K562 (cell line): ENCODE results near the gene TRABD. TPM values are rescaled to one million over a fixed set of nuclear protein-coding genes. Genes with fewer than 3 reads are reported as not detected.

Source experiments
- CBX3 ChIP-seq, 2 experiments: IDR thresholded peaks; 1 replicate in 1 of 2; 2 replicates in 1 of 2; pipeline ENCODE4 v1.6.1; 2012; ENCODE audit warnings: inconsistent platforms in 2 of 2, low read length in 2 of 2, borderline replicate concordance in 1 of 2, control low read depth in 1 of 2
- CHD1 ChIP-seq: fragments of 200-600 bp; sonication (generic); IDR thresholded peaks from one replicate; pipeline ENCODE4 v1.6.1; 2012; ENCODE audit warnings: mild to moderate bottlenecking, moderate library complexity, low read length, inconsistent platforms
- EZH2 ChIP-seq: IDR thresholded peaks from 2 replicates; pipeline ENCODE4 v1.6.1; 2012; ENCODE audit warnings: low read depth, mild to moderate bottlenecking, inconsistent platforms, low read length, borderline replicate concordance
- FUS ChIP-seq: fragments of 200-400 bp; formaldehyde crosslinking; optimal IDR thresholded peaks from 2 replicates; pipeline ENCODE3; 2017; ENCODE audit warnings: low read depth, low read length
- IRF9 ChIP-seq: fragments of 450-650 bp; IDR thresholded peaks from 2 replicates; pipeline ENCODE4 v1.6.1; 2016; ENCODE audit warnings: missing biosample characterization, missing genetic modification characterization
- KLF6 ChIP-seq: fragments of 250-450 bp; sonication (Bioruptor Pico); IDR thresholded peaks from 2 replicates; pipeline ENCODE4 v1.4.0; 2020; ENCODE audit warnings: mild to moderate bottlenecking, moderate library complexity, borderline replicate concordance
- L3MBTL2 ChIP-seq: fragments of 450-650 bp; IDR thresholded peaks from 2 replicates; pipeline ENCODE4 v1.6.1; 2016; ENCODE audit warnings: mild to moderate bottlenecking, moderate library complexity
- MAFG ChIP-seq: fragments of 450-650 bp; conservative IDR thresholded peaks from 2 replicates; pipeline ENCODE4 v1.6.1; 2016; ENCODE audit warnings: missing genetic modification characterization, missing compliant biosample characterization
- MBD1 ChIP-seq: fragments of 250-450 bp; sonication (Bioruptor Pico); IDR thresholded peaks from 2 replicates; pipeline ENCODE4 v1.8.0; 2022; ENCODE audit warnings: inconsistent platforms
- MECOM ChIP-seq: fragments of 250-450 bp; sonication (Bioruptor Pico); IDR thresholded peaks from 2 replicates; pipeline ENCODE4 v1.8.0; 2022; ENCODE audit warnings: inconsistent platforms
- MED1 ChIP-seq: sonication (generic); formaldehyde crosslinking; IDR thresholded peaks from 2 replicates; pipeline ENCODE4 v1.8.1; 2023; ENCODE audit warnings: missing genetic modification reagents, borderline replicate concordance
- NELFE ChIP-seq: IDR thresholded peaks from 2 replicates; pipeline ENCODE4 v1.6.1; 2011; ENCODE audit warnings: mild to moderate bottlenecking; ENCODE audit not compliant: insufficient read depth, insufficient read length
- PHB2 ChIP-seq: fragments of 450-650 bp; IDR thresholded peaks from 2 replicates; pipeline ENCODE4 v1.6.1; 2017; ENCODE audit warnings: low read depth
- PRMT5 ChIP-seq: sonication (generic); formaldehyde crosslinking; IDR thresholded peaks from 2 replicates; pipeline ENCODE4 v1.5.0; 2020; ENCODE audit warnings: missing genetic modification reagents
- RERE ChIP-seq: sonication (generic); formaldehyde crosslinking; IDR thresholded peaks from 2 replicates; pipeline ENCODE4 v1.8.0; 2023; ENCODE audit warnings: missing genetic modification reagents, mild to moderate bottlenecking, borderline replicate concordance
- SRSF1 ChIP-seq: fragments of 200-400 bp; formaldehyde crosslinking; IDR thresholded peaks from 2 replicates; pipeline ENCODE4 v1.6.1; 2017; ENCODE audit warnings: mild to moderate bottlenecking, low read depth, low read length, moderate library complexity
- USF2 ChIP-seq: sonication (generic); formaldehyde crosslinking; IDR thresholded peaks from 2 replicates; pipeline ENCODE4 v1.5.0; 2020; ENCODE audit warnings: missing genetic modification reagents
- ZFX ChIP-seq: sonication (generic); formaldehyde crosslinking; IDR thresholded peaks from 2 replicates; pipeline ENCODE4 v1.8.0; 2022; ENCODE audit warnings: mild to moderate bottlenecking, missing genetic modification reagents, moderate library complexity
- ZNF165 ChIP-seq: fragments of 250-450 bp; sonication (Bioruptor Pico); IDR thresholded peaks from 2 replicates; pipeline ENCODE4 v1.4.0; 2020; ENCODE audit warnings: borderline replicate concordance
- ZNF696 ChIP-seq: fragments of 250-450 bp; sonication (Bioruptor Pico); conservative IDR thresholded peaks from 2 replicates; pipeline ENCODE4 v1.4.0; 2020; ENCODE audit warnings: mild to moderate bottlenecking, moderate library complexity
- polyA plus RNA-seq, 8 experiments: library from polyadenylated mRNA; depleted of rRNA in 4 of 8; stranded (reverse) in 5 of 8; unstranded in 3 of 8; fragments of >200 nt; fragmentation: Nextera tagmentation in 2 of 8; fragmentation: Illumina TruSeq in 1 of 8; extraction: Ambion mirVana in 2 of 8; extraction: Trizol in 1 of 8; gene quantifications; 2 replicates each; pipeline versions ENCODE4 v1.2.1 to v1.2.3, GENCODE V29; 2011 to 2014; ENCODE audit warnings: inconsistent platforms in 1 of 8, missing spikeins in 1 of 8
- total RNA-seq, 7 experiments: library from RNA; depleted of rRNA in 6 of 7; stranded (reverse); fragments of >200 nt in 6 of 7; fragmentation: Illumina TruSeq in 2 of 7; extraction: Trizol in 2 of 7; gene quantifications; 2 replicates each; pipeline versions ENCODE4 v1.2.1 to v1.2.3, GENCODE V29; 2011 to 2021; ENCODE audit warnings: low replicate concordance in 1 of 7

The TRABD gene
- total and polyA plus RNA-seq, 9 of the 15 experiments (the other 6 are each of a cell fraction or from before 2014, with no cell fraction given), result 0.08 to 62.9 (median 14.0) TPM

- no peak for TF ChIP-seq MBD1 (CRISPR knock-in tag)
- peak; percentile 65 for TF ChIP-seq L3MBTL2
- TF ChIP-seq KLF6 (CRISPR knock-in tag), result no peak
- no peak for TF ChIP-seq FUS
- TF ChIP-seq SRSF1, result no peak
- TF ChIP-seq MECOM (CRISPR knock-in tag), result no peak
- no peak for TF ChIP-seq ZNF165 (CRISPR knock-in tag)
- no peak for TF ChIP-seq IRF9
- TF ChIP-seq PHB2, result no peak
- no peak for TF ChIP-seq RERE (CRISPR knock-in tag)
- no peak for TF ChIP-seq CHD1
- no peak for TF ChIP-seq PRMT5 (CRISPR knock-in tag)
- peak; percentile 93 for TF ChIP-seq ZFX (CRISPR knock-in tag)
- no peak for TF ChIP-seq MED1 (CRISPR knock-in tag)
- TF ChIP-seq ZNF696, result no peak
- no peak for TF ChIP-seq MAFG (tag)
- no peak for TF ChIP-seq USF2 (CRISPR knock-in tag)
- TF ChIP-seq CBX3 (IDR thresholded peaks at IDR 0.05; ENCODE audit: borderline replicate concordance in 1 of 2, low read length in 2 of 2), result no peak
- no peak for TF ChIP-seq EZH2
- TF ChIP-seq NELFE, result no peak
These were observed 58.9 kb downstream of the TRABD start, which contains the start of gene TUBGCP6 (continued) for GRCh38 chr22:50244420-50245213.
